Stimulated activated CD8-positive, alpha-beta memory T cell treated with anti-CD3 and anti-CD28 coated beads, Interleukin-15, amount 100 ng/mL, for 1 hour (primary cell): ENCODE measurements around the gene CFAP69.
A peak's percentile ranks its signal among the peaks of the same experiment; 100 is the strongest.
"Not testable (repeated sequence)": the region's sequence is repeated elsewhere in the genome, so short reads cannot be mapped to it uniquely, and the experiment has no call there.

ENCODE experiments used
- DNase-seq: peaks from one replicate; pipeline ENCODE4 v3.0.0-alpha.2; 2020; ENCODE audit warnings: low read depth

The CFAP69 gene

DNA sequence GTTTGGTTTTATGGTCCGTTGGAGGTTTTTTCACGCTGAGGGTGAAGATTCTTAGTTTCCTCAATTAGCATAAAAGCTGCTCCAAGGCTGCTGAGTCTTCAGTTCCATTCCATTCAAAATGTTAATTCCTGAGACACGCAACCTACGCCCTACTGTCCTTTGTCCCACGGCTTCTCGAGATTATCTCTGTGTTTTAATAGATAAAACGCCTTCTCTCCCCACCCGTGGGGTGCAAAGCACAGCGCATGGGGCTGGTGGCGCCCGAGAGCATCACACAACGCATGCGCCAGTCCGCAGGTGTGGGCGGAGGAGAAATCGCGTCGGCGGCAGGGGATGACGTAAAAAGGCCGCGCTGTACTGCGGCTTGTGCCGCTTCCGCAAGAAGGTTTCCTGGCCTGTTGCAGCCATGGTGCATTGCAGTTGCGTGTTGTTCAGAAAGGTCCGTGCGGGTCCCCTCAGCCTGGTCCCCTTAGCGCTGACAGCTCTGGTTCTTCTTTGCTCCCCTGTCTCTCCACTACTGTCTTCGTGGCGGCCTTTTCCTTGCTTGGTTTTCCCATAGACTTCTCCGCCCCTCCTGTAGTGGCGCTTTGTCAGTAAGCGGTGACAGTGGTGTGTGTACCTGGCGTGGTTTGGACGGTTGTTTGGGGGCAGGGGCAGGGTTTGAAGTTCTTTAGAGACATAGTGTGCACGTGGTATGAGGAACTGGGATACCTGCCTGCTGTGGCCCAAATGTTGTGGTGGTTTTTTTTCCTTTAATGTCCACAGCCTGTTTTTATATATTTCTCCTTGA lies 101.6 kb downstream of the CFAP69 start, which contains the start of gene GTPBP10:
GTPBP10 (plus strand) TSS at position 381 of the 790 bp plus-strand sequence; CDS start at position 407, 26 bp downstream.
- DNase-seq: peak; percentile 90

DNA sequence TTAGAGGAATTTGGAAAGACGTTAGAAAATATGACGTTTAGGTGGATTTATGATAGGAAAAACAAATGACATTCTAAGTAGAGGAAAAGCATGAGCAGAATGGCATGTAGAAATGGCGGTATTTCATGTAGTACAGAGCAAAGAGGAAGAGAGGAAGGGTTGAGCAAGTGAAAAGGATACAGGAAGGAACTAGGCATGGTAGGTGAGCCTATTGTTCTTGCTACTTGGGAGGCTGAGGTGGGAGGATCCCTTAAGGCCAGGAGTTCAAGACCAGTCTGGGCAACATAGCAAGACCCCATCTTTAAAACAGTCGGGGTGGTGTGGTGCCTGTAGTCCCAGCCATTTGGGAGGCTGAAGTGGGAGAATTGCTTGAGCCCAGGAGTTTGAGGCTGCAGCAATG lies 102.8 kb downstream of the CFAP69 start:
- DNase-seq: no peak

DNA sequence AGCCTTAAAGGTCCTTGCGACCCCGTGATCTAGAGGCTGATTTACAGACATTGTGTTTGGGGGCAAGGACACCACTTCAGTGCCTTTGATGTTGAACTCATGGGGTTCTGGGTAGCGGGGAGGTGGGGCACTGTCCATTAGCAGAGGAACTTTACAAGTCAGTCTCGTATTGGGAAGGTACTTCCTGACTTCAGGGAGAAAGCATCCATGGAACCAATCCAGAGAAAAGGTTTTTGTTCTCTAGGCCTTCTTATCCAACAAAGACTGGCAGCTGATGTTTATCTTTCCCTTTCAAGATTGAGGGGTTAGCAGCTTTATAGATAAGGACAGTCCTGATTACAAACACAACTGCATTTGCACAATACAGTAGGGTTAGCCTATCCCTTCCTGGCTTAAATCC lies 104.3 kb downstream of the CFAP69 start:
- DNase-seq: no peak

DNA sequence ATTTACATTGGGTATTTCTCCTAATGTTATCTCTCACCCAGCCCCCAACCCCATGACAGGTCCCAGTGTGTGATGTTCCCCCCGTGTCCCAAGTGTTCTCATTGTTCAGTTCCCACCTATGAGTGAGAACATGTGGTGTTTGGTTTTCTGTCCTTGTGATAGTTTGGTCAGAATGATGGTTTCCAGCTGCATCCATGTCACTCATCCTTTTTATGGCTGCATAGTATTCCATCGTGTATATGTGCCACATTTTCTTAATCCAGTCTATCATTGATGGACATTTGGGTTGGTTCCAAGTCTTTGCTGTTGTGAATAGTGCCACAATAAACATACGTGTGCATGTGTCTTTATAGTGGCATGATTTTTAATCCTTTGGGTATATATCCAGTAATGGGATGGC lies 105.1 kb downstream of the CFAP69 start:
- not testable (repeated sequence) for DNase-seq

DNA sequence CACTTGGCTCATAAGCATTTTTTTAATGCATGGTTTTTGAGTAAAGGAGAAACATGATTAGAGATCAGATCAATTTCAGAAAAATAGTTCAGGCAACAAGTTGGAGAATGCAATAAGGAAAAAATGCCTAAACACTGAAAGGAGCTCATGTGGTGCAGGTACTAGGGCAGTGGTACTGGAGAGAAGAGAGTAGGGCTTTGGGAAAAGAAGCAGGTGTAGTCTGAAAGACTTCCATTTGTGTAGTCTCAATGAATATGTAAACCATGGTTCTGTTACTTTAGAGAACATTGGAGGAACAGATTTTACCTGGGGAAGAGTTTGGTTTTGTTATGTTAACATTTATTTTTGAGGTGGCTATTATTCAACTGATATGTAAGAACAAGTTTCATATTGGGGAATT lies 107.0 kb downstream of the CFAP69 start:
- DNase-seq: no peak
